ENCODE measurements around the gene TAB3. TPM values are rescaled to one million over a fixed set of nuclear protein-coding genes. Genes with fewer than 3 reads are reported as not detected.

The TAB3 gene
- total RNA-seq = 5.0 and 7.2 TPM in 2 replicates

GRCh38 chrX:30889147-30890140 is at the start of gene TAB3:
TSS of gene TAB3 (minus strand) at chrX:30889254. CDS start at chrX:30859588, 29,666 bp downstream.

Other genes starting within 250 kb of the TAB3 start
- 5.5 and 11.1 TPM in 2 replicates for gene GK, start 235.8 kb downstream of the TAB3 start, total RNA-seq
- not detected in 2 replicates for gene FTHL17, start 182.8 kb upstream of the TAB3 start, total RNA-seq

Data from aortic smooth muscle cell (primary cell).